ENCODE measurements around the gene FOXP1.

The FOXP1 gene

GRCh38 chr3:71143493-71143892 is 440.0 kb downstream of the FOXP1 start:
- FAIRE-seq (no peak), DNase-seq (ENCODE audit: insufficient read length, low spot score) (no peak)

GRCh38 chr3:71142441-71143161 is 440.9 kb downstream of the FOXP1 start:
- DNase-seq (ENCODE audit: insufficient read length, low spot score) (no peak), FAIRE-seq (no peak)

DNA sequence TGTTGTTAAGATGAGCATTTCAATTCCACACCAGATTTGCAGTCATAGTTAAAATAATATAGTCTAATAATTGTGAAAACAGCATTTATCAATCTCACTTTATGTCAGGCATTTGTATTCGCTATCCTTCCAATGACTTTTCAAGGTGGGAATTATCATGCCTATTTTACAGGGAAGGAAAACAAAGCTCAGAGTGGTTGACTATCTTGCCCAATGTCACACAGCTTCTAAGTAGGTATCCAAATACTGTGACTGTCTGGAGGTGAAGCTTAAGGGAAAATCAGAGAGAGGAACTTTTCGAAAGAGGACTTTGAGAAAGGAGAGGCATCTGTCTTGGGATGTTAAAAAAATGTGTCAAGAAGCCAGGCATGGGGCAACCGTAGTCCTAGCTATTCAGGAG is 443.1 kb downstream of the FOXP1 start:
- DNase-seq (ENCODE audit: insufficient read length, low spot score) (no peak), FAIRE-seq (no peak)

GRCh38 chr3:71139496-71139895 is 444.0 kb downstream of the FOXP1 start:
- FAIRE-seq (no peak), DNase-seq (ENCODE audit: insufficient read length, low spot score) (no peak)

DNA sequence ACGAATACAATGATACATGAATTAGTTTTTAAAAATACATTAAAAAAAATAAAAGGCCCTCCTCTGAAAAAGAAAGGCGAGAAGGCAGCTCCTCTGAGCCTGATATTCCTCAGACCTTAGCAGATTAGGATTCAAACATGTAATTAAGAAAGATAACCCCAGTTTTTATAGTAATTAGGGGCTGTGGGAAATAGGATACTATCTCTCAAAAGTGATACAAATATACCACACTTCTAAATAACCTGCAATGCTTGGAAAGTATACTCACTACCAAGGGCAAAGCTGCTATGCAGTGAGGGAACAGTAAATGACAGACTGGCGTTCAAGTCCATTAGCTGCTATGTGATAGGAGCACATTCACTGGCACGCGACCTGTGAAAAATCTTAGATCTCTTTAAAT is 445.1 kb downstream of the FOXP1 start:
- DNase-seq (ENCODE audit: insufficient read length, low spot score): no peak
- no peak for FAIRE-seq

- no peak for DNase-seq (ENCODE audit: insufficient read length, low spot score)
- no peak for FAIRE-seq
Measured at GRCh38 chr3:71136276-71136675, 447.3 kb downstream of the FOXP1 start.

DNA sequence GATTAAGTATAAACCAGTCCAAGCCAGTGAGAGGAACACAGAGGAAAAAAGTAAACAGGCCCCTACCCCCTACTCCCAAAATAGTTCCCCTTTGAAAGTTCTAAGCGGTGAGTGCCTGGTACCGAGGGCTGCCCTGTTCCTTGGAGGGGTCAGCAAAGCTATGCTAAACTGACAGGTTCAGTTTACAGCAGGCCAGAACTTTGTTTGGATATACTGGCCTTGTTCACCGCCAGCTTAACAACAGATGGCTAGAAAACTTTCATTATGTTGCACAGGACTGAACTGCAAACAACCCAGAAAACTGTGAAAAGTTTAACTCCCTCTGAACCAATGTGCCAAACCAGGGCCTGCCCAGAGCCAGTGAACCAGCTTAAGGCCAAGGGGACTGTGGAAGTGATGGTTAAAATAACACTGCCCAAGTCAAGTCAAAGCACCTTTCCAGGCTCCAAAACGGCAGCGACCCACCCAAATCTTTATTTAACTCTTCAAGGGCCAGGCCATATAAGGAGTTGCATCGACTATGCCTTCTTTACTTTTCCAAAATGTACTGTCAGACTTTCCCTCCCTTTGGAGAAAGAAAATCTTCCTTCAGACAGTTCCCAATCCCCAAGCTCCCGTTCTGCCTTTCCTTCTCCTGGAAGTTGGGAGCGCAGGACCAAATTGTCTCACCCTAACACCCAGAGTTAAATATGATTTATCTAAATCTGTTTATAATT is 448.0 kb downstream of the FOXP1 start:
- FAIRE-seq (no peak), DNase-seq (ENCODE audit: insufficient read length, low spot score) (no peak)

GRCh38 chr3:71134521-71134920 is 449.0 kb downstream of the FOXP1 start:
- FAIRE-seq: no peak

GRCh38 chr3:71133865-71134264 is 449.7 kb downstream of the FOXP1 start:
- no peak for FAIRE-seq

More at GRCh38 chr3:71134521-71134920, 449.0 kb downstream of the FOXP1 start:
- no peak for DNase-seq (ENCODE audit: insufficient read length, low spot score)

GRCh38 chr3:71132995-71133730 is 450.4 kb downstream of the FOXP1 start:
- DNase-seq (ENCODE audit: insufficient read length, low spot score): no peak
- no peak for FAIRE-seq

More at GRCh38 chr3:71133865-71134264, 449.7 kb downstream of the FOXP1 start:
- DNase-seq (ENCODE audit: insufficient read length, low spot score): no peak

GRCh38 chr3:71131375-71132314 is 451.9 kb downstream of the FOXP1 start:
- DNase-seq (ENCODE audit: insufficient read length, low spot score) (no peak), FAIRE-seq (no peak)

GRCh38 chr3:71130471-71131374 is 452.8 kb downstream of the FOXP1 start:
- DNase-seq (ENCODE audit: insufficient read length, low spot score): peak; percentile 4
- peak; percentile 59 for FAIRE-seq

- FAIRE-seq (peak; percentile 26), DNase-seq (ENCODE audit: insufficient read length, low spot score) (no peak)
Measured at GRCh38 chr3:71129611-71130431, 453.7 kb downstream of the FOXP1 start.

GRCh38 chr3:71128961-71129360 is 454.6 kb downstream of the FOXP1 start:
- no peak for FAIRE-seq

GRCh38 chr3:71127844-71128243 is 455.7 kb downstream of the FOXP1 start:
- no peak for FAIRE-seq
- no peak for DNase-seq (ENCODE audit: insufficient read length, low spot score)

More at GRCh38 chr3:71128961-71129360, 454.6 kb downstream of the FOXP1 start:
- DNase-seq (ENCODE audit: insufficient read length, low spot score): no peak

DNA sequence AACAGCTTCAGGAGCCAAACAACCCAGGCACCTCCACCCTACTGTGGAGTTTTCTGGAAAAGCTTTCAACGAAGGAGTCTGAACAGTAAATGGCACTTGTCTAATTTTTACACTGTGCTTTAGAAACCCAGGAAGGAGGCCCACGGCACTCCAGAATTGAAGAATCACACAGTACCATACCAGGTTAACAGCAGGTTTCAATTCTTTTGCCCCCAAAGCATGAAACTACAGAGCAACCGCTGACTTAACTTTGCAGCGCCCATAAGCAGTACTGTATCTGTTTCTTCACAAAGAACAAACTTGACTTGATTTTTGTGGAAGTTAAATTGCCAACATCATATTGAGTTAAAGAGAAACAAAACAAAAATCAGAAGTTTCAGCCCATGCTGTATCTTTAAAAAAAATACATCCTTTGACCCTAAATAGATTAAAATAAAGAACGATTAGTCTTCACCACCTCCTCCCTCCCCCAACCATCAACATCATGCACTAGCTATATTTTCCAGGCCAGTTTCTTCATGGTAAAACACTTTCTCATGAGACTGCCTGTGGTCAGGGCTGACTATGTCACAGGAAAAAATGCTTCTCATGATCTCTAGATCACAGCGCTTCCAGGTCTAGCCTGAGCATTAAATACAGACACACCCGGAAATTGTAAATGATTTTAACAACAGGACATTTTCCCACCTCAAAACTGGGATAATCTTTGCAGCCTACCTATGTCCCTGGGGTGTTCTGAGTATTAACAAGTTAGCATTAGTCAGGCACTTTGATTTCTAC is 456.3 kb downstream of the FOXP1 start:
- FAIRE-seq (peak; percentile 4), DNase-seq (ENCODE audit: insufficient read length, low spot score) (no peak)

DNA sequence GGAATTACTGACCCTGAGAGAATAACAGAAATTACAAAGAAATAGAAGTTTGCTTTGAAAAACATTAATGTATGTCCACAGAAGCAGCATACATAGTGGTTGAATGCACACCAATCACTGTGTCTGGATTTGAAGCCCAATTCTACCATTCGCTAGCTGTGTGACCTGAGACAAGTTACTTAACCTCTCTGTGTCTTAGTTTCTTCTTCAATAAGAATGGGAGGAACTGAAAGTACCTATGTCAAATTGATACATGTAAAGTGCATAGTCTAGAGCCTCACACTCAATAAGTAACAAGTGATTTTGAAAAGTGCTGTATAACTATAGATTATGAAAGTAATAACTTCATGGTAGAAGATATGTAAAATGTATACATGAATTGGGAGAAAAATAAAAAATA is 457.8 kb downstream of the FOXP1 start:
- FAIRE-seq (no peak), DNase-seq (ENCODE audit: insufficient read length, low spot score) (no peak)

- no peak for DNase-seq (ENCODE audit: insufficient read length, low spot score)
- FAIRE-seq: no peak
Measured at GRCh38 chr3:71124048-71124447, 459.5 kb downstream of the FOXP1 start.

Measured in GM19239 (cell line).